HG03064 (cell line): ENCODE measurements around the gene TLR10.
A peak's percentile ranks its signal among the peaks of the same experiment; 100 is the strongest.
"Not testable (repeated sequence)": the region's sequence is repeated elsewhere in the genome, so short reads cannot be mapped to it uniquely, and the experiment has no call there.

Experiments used
- ATAC-seq: cut with Tn5 transposase; IDR thresholded peaks from one replicate; pipeline ENCODE4 v1.9.1; 2021; ENCODE audit warnings: low read depth; ENCODE audit not compliant: unreplicated experiment

The TLR10 gene

GRCh38 chr4:38802561-38803355 lies 20.0 kb upstream of the TLR10 start:
- ATAC-seq, result no peak

GRCh38 chr4:38800961-38801450 lies 18.2 kb upstream of the TLR10 start:
- no peak for ATAC-seq

- no peak for ATAC-seq
Measured at GRCh38 chr4:38800366-38800765, 17.6 kb upstream of the TLR10 start.

- no peak for ATAC-seq
Measured at GRCh38 chr4:38795087-38795486, 12.3 kb upstream of the TLR10 start.

- ATAC-seq, result no peak
Measured at GRCh38 chr4:38794051-38794450, 11.3 kb upstream of the TLR10 start.

GRCh38 chr4:38791010-38791409 lies 8.2 kb upstream of the TLR10 start:
- no peak for ATAC-seq

- no peak for ATAC-seq
Measured at GRCh38 chr4:38788317-38788716, 5.5 kb upstream of the TLR10 start.

GRCh38 chr4:38787693-38788092 lies 4.9 kb upstream of the TLR10 start:
- ATAC-seq, result no peak

- ATAC-seq, result no peak
Measured at GRCh38 chr4:38785901-38786402, 3.2 kb upstream of the TLR10 start.

- no peak for ATAC-seq
Measured at GRCh38 chr4:38785041-38785790, 2.4 kb upstream of the TLR10 start.

- ATAC-seq, result no peak
Measured at GRCh38 chr4:38784141-38784540, 1.4 kb upstream of the TLR10 start.

- no peak for ATAC-seq
Measured at GRCh38 chr4:38783109-38783460, 295 bp upstream of the TLR10 start.

- ATAC-seq, result peak; percentile 28
Measured at GRCh38 chr4:38781854-38782261, 932 bp downstream of the TLR10 start.

GRCh38 chr4:38780833-38781484 lies 1.8 kb downstream of the TLR10 start:
- no peak for ATAC-seq

- ATAC-seq, result no peak
Measured at GRCh38 chr4:38779790-38780189, 3.0 kb downstream of the TLR10 start.

- ATAC-seq, result not testable (repeated sequence)
Measured at GRCh38 chr4:38777925-38778324, 4.9 kb downstream of the TLR10 start.

GRCh38 chr4:38775326-38775725 lies 7.5 kb downstream of the TLR10 start:
- ATAC-seq, result no peak

- ATAC-seq, result no peak
Measured at GRCh38 chr4:38774181-38774955, 8.4 kb downstream of the TLR10 start.

GRCh38 chr4:38770281-38770680 lies 12.5 kb downstream of the TLR10 start:
- not testable (repeated sequence) for ATAC-seq

- ATAC-seq, result no peak
Measured at GRCh38 chr4:38769857-38770256, 12.9 kb downstream of the TLR10 start.
